GM21825 (cell line): ENCODE results near the gene PRKN.
"Not testable (repeated sequence)": the region's sequence is repeated elsewhere in the genome, so short reads cannot be mapped to it uniquely, and the experiment has no call there.

Experiments used
- ATAC-seq: cut with Tn5 transposase; IDR thresholded peaks from one replicate; pipeline ENCODE4 v1.9.1; 2021; ENCODE audit warnings: mild to moderate bottlenecking, moderate library complexity; ENCODE audit not compliant: unreplicated experiment

Gene PRKN

DNA sequence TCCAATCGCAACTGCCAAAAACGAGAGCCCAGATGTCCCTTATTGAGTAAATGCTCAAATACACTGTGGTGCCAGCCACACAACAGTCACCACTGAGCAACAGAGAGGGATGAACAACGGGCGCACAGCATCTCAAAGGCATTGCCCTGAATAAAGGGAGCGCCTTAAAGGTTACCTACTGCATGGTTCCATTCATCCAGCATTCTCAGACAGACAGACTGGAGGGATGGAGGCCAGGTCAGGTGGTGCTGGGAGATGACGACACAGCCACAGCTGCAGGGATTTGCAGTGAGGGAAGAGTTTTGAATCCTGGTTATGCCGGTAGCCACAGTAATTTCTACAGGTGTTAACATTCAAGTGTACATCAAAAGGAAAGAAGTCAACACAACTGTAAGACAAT is 838.2 kb downstream of the PRKN start:
- no peak for ATAC-seq

DNA sequence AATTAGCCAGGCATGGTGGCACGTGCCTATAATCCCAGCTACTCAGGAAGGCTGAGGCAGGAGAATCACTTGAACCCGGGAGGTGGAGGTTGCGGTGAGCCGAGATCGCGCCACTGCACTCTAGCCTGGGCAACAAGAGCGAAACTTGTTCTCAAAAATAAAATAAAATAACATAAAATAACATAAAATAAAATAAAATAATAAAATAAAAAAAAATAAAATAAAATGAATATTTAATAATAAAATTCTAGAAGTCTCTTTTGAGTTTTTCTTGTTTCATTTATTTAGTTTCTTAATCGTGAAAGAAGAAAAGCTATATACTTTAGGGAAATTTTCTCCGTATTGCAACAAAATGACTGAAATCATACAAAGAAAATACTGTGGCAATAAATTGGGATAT is 841.0 kb downstream of the PRKN start:
- ATAC-seq = not testable (repeated sequence)

DNA sequence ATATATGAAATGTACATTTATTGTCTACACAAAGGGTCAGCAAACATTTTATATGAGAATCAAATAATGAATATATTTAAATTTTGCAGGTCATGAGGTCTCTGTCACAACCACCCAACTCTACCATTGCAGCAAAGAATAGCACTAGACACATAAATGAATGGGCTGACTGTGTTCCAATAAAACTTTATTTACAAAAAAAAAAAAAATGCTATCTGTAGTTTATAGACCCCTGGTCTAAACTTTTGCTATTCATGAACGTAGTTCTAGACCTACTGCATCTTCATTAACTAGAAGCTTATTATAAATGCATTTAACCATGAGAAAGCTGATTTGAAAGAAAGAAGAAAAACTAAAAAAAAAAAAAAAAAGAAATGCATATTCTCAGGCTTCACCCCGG is 842.8 kb downstream of the PRKN start:
- ATAC-seq = no peak

DNA sequence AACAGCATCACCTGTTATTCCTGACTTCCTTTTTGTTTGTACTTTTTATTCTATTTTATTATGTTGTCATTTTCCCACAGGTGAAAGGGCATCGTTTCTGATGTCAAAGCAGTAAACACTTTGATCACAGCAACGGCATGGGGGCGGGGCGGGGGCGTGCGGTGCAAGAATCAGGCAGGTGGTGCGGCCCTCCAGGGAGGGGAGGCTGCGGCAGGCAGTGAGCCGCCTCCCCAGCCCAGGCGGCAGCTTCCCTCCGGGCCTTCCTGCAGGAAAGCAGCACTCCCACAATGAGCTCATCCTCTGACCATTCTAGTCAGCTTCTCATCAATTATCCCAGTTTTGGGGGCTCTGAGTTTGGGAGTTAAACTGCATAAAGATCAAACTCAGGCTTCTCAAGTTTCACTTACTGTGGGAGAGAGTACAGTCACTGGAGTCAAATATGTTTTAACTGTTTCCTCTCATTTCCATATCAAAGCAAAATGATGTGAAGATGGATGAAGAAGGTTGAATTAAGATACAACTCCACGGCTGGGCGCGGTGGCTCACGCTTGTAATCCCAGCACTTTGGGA is 845.3 kb downstream of the PRKN start:
- no peak for ATAC-seq

DNA sequence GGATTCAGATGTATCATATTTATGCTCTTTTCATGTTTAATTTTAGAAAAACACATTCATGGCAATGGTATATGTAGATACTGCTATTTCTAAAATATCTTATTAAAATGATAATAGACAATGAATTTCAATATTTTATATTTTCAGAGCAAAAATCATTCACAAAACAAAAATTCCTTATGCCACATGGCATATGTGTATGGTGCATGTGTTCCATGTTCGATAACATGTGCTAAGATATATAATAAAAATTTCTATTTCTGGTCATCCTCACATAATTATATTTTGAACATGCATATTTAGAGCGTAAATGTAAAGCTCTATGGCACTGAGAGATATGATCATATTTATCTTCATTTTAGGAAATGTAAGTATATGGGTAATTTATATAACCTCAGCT is 847.5 kb downstream of the PRKN start:
- ATAC-seq = no peak

DNA sequence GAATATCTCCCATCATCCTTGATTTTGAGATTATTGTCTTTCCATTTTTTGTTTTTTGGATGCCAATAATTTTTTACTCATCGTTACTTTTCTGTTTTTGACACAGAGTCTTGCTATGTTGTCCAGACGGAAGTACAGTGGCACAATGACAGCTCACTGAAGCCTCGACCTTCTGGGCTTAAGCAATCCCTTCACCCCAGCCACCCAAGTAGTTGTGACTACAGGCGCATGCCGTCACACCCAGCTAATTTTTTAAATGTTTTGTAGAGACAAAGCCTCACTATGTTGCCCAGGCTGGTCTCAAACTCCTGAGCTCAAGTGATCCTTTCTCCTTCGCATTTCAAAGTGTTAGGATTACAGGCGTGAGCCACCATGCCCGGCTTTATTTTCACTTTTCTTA is 851.3 kb downstream of the PRKN start:
- ATAC-seq = no peak

DNA sequence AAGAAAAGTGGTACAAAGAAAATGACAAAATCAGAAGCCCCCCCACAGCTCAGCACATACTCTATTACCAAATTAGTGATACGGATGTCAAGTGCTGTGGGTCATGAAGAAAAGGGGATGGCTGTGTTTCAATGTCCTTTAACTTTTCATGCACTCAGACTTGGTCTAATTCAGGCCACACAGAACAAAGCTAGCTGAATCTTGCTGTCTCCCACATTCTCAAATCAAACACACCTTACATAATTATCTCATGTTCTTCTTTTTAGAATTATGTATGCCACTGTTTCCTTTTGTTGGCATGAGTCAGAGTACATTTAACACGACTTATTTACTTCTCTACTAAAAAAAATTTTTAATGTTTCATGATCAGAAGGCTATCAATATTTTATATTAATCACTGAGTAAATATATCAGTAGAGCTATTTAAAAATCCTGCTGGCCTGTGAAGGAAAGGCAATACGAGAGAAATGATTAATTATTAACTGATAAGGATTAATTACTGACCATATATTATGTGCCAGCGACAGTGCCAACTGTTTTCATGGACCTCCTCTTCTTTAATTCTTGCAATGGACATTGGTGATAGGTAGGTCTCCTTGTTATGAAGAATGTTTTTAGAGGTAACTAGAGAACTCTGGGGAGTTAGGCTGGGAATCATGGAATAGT is 857.2 kb downstream of the PRKN start:
- no peak for ATAC-seq

DNA sequence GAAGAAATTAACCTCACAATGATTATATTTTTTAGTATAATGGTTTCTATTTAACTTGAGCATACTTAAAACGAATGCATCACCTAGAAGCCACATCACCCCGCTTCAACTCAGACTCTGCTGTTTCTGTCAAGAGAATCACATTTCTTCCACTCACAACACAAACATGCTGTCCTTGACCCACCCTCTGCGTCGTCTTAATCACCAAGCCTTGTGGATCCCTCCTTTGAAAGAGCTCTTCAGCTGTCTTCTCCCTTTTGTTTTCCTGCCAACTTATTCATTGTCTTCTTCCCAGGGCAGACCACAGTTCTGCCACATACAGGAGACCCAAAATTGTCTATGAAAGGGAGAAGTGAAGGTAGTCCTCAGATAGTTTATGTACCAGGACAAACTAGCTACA is 858.1 kb downstream of the PRKN start:
- no peak for ATAC-seq

DNA sequence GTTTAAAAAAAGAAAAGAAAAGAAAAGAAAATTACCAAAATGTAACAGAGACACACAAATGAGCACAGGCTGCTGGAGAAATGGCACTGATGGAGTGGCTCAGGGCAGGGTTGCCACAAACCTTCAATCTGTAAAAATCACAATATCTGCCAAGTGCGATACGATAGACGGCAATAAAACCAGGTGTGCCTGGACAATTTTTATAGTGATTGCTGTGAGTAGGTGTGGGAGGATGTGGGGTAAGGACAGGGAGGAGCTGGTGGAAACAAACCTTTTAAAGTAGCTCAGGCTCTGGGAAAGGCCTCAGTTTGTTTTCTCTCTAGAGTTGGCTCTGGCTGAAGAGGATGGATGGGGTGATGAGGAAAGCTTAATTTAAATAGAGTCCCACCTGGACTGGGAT is 861.0 kb downstream of the PRKN start:
- no peak for ATAC-seq

DNA sequence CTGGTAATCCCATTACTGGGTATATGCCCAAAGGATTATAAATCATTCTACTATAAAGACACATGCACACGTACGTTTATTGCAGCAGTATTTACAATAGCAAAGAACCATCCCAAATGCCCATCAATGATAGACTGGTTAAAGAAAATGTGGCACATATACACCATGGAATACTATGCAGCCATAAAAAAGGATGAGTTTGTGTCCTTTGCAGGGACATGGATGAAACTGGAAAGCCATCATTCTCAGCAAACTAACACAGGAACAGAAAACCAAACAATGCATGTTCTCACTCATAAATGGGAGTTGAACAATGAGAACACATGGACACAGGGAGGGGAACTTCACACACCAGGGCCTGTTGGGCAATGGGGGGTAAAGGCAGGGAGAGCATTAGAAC is 866.5 kb downstream of the PRKN start:
- ATAC-seq = not testable (repeated sequence)

DNA sequence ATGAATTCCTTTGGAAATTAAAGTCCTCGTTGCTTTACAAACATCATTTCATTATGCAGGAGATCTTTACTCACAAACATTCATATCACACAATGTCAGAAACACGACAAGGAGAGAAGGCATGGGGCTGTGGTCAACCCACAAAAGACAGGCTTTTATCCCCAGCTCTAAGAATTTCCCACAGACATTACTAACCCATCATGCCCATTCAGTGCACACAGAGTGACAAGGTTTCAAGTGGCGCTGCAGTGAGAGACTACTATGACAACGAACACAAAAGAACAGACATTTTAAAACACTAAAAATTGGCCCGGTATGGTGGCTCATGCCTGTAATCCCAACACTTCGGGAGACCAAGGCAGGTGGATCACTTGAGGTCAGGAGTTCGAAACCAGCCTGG is 873.9 kb downstream of the PRKN start:
- ATAC-seq = no peak

DNA sequence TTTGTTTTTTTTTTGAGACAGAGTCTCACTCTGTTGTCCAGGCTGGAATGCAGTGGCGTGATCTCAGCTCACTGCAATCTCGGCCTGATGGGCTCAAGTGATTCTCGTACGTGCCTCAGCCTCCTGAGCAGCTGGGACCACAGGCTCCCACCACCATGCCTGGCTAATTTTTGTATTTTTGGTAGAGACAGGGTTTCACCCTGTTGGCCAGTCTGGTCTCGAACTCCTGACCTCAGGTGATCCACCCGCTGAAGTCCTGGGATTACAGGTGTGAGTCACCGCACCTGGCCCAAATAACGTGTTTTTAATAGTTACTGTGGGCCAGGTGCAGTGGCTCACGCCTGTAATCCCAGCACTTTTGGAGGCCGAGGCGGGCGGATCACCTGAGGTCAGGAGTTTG is 876.1 kb downstream of the PRKN start:
- not testable (repeated sequence) for ATAC-seq

DNA sequence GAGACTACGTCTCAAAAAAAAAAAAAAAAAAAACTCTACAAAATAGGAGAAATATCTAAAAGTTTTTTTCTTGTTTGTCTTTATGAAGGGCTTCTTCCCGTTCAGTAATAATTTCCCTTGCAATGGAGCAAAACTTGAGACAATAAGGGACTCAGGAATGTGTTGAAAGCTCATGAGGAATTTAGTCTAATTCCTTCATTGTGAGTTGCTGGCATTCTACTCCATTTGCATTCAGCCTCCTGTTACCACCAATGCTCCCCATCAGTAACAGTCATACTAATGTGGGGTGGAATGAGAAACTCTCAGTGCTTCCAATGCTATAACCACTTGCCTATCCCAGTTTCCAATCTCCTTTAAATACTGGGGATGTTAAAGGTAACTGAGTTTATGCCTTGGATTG is 877.0 kb downstream of the PRKN start:
- no peak for ATAC-seq

DNA sequence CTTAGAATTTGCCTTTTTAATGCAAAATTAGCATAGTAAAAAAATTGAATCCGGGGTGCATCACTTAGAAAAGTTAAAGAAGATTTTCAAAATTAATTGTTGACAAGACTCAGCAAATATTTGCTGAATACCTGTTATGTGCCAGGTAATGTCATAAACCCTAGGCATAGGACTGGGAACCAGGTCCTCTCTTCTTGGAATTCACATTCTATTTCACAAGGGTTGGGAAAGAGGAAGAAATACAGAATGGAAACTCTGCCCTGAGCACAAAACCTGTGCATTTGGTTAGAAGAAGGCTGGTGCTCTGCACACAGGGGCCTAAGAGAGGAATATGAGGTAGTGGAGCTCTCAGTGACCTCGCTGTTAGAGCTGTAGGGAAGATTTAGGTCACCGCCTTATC is 879.9 kb downstream of the PRKN start:
- no peak for ATAC-seq

DNA sequence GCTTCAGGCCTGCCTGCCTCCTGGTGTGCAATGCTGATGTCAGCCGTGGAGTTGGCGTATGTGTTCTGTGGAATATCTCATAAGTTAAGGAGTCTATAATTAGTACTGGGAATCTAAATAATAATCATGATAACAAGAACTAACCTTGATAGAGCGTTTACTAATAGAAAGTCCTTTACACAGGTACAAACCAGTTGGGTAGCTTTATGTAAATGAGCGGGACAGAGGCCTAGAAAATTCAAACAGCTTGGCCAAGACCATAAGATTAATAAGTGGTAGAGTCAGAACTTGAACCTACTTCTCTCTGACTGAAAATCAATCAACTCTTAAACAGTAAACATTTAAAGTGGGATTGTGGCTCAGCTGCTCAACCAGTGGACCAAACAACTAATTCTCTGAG is 882.8 kb downstream of the PRKN start:
- no peak for ATAC-seq

DNA sequence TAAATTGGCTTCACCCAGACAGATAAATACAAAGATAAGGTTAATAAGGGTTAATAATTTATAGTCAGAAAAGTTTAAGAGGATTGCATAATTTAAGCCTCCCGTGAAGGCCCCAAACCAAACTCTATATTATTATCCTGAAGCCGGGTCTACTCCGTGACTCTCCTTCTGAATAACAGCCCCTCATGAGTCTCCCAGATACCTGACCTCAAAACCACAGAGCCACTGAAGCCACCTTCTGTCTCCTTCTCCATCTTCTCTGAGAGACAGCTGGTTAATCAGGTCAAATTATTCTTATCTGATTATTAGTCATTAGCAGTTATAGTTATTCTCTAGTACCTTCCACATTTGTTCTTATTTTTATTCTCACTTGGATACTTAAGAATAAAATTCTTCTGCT is 884.5 kb downstream of the PRKN start:
- ATAC-seq = no peak

DNA sequence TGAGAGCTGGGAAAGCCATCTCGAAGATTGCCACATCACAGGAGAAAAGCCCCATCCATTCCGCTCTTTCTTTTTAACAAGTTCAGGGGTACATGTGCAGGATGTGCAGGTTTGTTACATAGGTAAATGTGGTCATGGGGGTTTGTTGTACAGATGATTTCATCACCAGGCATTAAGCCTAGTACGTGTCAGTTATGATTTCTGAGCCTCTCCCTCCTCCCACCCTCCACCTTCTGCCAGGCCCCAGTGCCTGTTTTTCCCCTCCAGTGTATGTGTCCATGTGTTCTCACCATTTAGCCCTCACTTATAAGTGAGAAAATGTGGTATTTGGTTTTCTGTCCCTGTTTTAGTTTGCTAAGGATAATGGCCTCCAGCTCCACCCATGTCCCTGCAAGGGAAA is 887.2 kb downstream of the PRKN start:
- ATAC-seq = no peak

DNA sequence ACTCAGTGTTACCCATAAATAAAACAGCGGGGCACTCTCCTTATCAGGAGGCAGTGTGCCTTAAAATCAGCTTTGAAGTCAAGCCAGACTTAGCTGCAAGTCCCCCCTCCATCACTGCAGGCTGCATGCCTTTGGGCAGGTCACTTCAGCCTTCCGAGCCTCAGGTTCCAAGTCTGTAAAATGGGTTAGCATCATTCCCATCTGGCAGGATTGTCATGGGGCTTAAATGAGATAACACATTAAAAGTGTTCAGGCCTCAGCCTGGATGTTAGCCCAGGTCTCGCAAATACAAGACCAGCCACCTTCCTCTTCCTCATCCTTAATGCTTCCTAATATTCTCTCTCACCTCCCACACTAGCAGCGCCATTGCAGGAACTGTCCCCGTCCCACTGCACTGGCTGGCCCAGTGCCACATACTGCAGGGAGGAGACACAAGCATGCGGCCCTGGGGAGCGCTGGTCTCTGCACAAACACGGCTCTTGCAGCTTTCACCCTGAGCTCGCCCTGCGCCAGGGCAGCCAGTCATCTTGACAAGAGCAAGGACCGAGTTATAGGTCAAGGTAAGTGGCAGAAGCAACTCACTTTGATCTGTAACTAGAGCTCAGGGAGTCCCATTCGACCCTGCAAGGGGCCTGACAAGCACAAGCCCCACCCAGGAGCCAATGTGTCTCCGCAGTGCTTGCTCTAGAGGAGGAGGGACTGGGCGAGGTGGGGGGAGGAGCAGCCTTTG is 889.1 kb downstream of the PRKN start:
- ATAC-seq = no peak

DNA sequence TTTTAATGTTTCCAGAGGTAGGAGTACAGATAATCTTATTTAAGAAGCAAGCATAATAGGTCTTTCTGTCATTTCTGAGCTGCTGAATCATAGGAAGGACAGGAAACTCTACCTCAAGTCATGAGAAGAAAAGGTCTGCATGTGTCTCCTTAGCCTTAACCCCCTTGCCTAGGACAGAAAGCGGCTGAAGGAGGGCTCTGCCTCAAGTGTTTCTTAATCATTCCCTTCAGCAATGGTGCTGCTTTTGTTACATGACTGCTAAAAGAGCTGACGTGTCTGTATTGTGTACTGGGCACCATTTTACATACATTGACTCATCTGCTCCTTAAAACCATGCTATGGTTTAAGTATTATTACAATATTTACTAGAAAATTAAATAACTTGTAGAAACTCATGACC is 889.7 kb downstream of the PRKN start:
- no peak for ATAC-seq

DNA sequence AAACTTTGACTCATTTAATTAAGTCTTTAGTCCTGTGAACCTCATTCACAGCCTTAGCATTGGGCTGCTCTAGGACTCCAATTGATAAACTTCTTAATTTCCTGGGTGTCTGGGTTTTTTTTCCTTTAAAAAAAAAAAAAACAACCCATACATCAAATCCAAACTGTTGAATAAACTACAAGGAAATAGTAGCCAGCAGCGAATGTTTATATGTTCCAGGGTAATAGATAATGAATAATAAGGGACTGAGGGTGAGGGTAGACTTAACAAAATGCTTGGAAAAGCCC is 890.2 kb downstream of the PRKN start:
- no peak for ATAC-seq

DNA sequence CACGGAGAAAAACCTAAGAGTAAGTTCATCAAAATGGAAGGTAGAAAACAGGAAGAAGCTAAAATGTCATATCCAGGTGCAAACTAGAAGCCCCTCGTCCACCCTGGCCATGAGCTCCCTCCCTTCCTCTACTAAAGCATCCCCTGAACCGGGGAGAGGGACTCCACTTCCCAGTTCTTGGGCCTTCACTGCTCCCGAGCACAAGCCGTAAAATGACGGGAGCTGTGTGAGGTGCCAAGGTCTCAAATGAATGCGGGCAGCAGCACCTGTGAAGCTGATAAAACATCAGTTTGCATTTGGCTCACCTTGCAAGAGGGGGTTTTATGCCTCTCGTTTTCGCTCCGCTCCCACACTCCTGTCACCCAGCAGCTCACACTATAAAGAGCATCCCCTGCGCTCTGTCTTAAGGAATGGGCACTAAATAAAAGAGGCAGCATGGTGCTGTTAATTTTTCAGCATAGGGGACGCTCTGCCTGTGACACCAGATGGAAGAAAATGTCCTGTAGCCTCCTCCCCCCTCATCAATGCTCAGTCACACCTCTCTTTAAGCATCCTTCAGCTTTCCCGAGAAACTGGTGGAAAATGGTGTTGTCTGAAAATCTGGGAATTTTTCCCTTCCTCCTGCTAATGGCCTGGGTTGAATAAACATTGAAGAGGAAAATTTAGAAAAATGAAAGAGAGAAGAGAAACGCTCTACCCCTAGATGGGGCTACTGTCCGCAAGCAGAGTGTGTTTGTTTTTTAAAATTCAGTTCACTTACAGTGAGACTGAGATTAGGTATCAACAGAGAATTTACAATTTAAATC is 890.7 kb downstream of the PRKN start:
- no peak for ATAC-seq
